ENCODE data around the gene CCDC90B.
"Not testable (repeated sequence)": the region's sequence is repeated elsewhere in the genome, so short reads cannot be mapped to it uniquely, and the experiment has no call there.

CCDC90B gene

DNA sequence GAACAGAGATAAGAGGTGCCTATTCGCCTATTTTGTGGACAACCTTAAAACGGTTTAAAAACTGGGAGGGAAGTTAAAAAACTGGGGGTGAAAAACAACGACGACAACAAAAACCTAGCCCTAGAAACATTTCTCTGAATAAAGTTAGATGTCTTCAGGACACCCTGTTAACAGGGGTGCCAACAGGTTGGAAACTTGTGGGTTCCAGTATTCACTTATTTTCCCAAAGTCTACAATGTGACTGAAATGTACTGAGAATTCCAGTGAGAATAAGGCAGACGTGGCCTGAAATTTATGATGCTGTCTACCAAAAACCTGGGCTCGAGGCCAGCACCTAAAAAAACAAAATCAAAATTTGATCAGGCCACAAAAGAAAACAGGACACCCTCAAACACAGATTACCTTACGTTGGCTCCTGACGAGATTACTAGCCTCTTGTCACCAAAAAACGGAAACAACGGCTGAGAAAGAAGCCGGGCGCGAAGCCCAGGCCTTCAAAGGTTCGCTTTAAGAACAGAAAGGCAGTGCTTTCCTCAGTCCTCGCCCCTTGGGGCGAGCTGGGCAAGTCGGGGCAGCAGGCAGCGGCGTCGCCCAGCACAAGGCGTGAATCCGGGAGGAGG is 906 bp downstream of the CCDC90B start:
- DNase-seq, result no peak

DNA sequence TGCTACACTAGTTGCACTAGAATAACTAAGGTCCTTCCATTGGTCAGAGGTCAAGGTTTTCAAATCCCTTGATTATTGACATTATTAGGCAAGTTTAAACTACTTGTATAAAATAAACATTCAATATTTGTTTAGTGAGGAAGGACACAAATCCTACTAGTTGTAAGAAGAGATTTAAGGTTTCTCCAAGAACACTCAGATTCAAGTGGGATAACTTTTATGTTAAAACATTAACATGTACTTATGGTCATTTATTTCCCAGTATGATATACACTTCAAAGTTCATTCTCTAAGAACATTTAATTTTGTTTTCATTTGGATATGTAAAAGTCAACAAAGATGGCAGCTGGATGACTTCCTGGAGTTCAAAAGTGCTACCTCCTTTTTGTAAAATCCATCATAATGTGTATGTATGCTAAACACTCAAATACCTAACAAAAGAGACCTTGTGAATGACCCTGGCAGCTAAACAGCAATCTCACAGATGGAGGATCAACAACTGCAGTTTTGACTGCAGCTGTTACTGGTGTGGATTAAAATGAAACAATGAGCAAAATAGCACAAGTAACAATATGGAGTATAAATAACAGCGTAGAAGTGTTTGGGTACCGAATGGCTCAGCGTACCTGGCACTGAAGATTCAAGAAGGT is 1.5 kb downstream of the CCDC90B start:
- no peak for DNase-seq

DNA sequence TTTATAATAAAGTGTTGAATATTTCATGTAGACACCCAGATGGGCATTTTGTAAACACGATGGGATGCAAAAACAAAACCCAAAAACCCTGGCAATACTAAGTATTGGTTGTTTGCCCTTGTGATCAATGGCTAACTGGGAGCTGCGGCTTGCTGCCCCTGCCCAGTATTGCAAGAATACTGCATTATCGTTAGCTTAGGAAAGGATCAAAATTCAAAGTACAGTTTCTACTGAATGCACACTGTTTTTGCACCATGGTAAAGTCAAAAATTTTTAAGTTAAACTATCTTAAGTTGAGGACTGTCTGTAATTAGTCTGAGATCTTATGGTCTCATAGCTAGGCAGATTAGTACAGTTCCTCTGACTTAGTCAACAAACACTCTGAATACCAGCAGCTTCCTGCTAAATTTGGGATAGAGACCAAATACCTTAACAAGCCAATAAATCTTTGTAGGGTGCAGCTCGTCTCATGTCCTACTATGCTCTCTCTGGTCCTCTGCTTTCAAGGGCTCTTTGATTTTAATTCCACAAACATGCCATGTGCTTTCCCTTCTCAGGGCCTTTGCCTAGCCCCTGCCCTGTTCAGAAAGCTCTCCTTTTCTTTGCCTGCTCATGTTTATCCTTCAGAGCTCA is 4.0 kb downstream of the CCDC90B start:
- no peak for DNase-seq

- no peak for DNase-seq
Observed at GRCh38 chr11:83280256-83280655, 5.9 kb downstream of the CCDC90B start.

GRCh38 chr11:83278351-83278750 is 7.8 kb downstream of the CCDC90B start:
- DNase-seq, result no peak

GRCh38 chr11:83275888-83276641 is 10.1 kb downstream of the CCDC90B start:
- DNase-seq, result no peak

DNA sequence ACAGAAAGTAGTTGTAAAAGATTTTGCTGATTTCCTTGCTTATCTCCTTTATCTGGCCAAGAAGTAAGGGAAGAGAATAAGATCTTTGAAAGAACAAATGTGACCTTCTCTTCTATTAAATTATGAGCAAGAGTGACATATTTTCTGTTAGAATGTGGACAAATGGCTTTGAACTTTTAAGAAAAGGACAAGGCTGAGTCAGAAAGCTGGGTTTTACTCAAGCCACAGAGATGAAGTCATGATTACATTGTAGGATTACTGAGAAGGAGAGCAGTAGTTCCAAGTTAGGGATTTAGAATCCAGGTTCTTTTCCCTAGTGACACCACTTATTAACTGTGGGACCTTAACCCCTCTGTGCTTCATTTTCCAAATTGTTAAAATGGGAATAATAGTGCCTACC is 13.5 kb downstream of the CCDC90B start:
- DNase-seq, result no peak

GRCh38 chr11:83271734-83272133 is 14.4 kb downstream of the CCDC90B start:
- not testable (repeated sequence) for DNase-seq

GRCh38 chr11:83269080-83269479 is 17.1 kb downstream of the CCDC90B start:
- DNase-seq, result not testable (repeated sequence)

DNA sequence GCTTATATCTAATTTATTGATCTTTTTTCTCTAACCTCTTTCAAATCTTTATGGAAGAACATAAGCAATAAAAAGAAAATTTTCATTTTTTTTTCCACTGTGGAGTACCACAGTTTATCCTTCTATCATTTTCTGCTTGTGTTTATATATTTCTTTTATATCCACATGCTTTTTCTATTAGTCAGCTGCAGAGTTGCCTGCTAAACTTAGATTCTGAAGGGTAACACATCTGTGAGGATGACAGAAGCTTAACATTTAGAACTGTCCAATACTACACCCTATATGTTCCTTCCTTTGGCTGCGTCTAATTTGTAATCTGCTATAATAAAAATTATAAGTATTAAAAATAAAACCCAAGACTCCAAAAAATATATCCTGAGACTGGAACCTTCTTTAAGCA is 20.8 kb downstream of the CCDC90B start:
- DNase-seq, result no peak

GRCh38 chr11:83259559-83259958 is 26.6 kb downstream of the CCDC90B start:
- DNase-seq, result no peak

- DNase-seq, result no peak
Observed at GRCh38 chr11:83257761-83258168, 28.4 kb downstream of the CCDC90B start.

GRCh38 chr11:83256602-83257340 is 29.4 kb downstream of the CCDC90B start:
- no peak for DNase-seq

GRCh38 chr11:83255366-83255765 is 30.8 kb downstream of the CCDC90B start:
- no peak for DNase-seq

DNA sequence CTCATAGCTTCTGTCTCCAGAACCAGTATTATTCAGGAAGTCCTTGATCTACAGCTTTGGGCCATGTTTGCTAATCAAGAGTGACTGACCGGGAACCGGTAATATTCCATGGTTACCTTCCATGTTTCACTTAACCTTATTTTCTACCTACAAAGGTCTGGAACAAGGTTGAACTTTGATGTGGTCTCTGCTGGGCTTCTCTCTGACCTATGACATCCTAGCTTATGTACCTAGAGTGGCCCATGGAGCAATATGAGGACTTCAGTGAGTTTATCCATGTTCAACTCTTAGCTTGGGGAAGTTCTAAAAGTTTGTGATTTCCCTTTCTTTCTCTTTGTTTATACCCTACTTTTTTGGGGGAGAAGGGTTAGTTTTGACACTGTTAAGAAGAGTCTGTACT is 33.2 kb downstream of the CCDC90B start:
- no peak for DNase-seq

DNA sequence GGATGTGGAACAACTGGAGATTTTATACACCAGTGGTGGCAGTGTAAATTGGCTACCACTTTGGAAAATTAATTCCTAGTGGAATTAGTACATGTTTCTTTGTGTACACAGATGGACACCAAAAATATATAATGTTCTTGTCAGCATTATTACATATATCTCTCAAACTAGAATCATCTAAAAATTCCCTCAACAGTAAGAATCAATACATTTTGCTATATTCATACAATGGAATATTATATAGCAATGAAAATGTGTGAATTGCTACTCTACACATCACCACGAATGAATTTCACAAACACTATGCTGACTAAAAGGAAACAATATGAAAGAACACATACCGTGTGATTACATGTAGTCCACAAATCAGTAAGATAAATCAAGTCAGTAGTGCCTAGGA is 33.9 kb downstream of the CCDC90B start:
- DNase-seq, result no peak

- peak; percentile 24 for DNase-seq
Observed at GRCh38 chr11:83249972-83250593, 36.1 kb downstream of the CCDC90B start.

- no peak for DNase-seq
Observed at GRCh38 chr11:83249445-83249844, 36.7 kb downstream of the CCDC90B start.

GRCh38 chr11:83241291-83241946 is 44.7 kb downstream of the CCDC90B start:
- peak; percentile 63 for DNase-seq

GRCh38 chr11:83238111-83238510 is 48.1 kb downstream of the CCDC90B start:
- no peak for DNase-seq

- DNase-seq, result no peak
Observed at GRCh38 chr11:83235825-83236224, 50.3 kb downstream of the CCDC90B start.

GRCh38 chr11:83223457-83223856 is 62.7 kb downstream of the CCDC90B start:
- DNase-seq, result no peak

Measured in COR-L47 (cell line).